Hematopoietic multipotent progenitor cell treated with erythropoietin and hydrocortisone succinate and interleukin-3 and kit ligand, for 17 days (in vitro differentiated cells): Measurements from ENCODE around the gene MAGEB4.

ENCODE experiments used
- DNase-seq: peaks from one replicate; pipeline ENCODE4 v3.0.0-alpha.2; 2015; ENCODE audit warnings: low spot score

MAGEB4 gene

DNA sequence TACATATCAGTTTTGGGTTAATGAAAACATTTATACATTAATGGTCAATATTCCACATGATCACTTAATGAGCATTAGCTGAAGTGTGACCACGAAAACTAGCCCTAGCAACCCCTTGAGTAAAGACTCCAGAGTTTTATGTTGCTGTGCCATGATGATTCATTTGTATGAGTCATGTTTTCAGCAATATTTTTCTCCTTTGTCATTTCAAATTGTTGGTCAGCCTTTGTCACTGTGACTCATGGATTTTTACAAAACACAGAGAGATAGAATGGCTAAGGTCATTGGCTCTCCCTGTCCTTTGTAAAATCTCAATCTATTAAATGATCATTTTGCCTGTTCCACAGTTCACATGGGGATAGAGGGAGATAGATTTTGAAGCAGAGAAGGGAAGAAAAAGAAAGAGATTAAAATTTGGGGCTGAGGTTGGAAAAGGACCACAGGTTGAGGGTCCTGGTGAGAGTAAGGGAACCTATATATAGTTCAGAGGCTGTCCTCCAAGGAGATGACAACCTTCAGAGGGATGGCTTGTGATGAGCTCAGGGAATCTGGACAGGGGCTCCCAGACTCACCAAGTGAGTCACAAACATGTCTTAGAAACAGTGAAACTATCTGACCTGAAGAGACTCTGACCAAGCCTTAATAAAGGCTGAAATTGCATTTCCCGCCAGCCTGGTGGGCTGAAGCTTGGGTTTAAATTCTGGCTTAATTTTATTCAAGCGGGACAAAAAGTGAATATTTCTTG lies 41.8 kb downstream of the MAGEB4 start:
- DNase-seq, result no peak
